ENCODE results near the gene CDSN.

DNA sequence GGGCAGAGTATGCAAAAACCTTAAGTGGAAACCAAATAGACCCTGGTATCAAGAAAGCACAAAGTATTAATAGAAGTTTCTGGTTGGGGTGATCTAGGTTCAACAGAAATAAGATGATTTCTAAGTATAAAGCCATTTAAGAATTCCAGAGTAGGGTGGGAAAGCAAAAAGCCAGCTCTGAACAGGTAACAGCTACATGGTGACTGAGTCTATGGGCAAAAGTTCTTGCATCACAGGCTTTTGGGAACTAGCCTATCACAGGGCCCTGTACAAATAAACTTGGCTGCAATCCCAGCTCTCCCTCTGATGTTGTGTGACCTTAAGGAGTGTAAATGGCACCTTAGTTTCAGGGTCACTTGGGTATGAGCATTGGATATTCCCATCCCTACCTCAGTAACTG is 43.7 kb upstream of the CDSN start:
- no peak for TF ChIP-seq ZFP36 (IDR thresholded peaks at IDR 0.05; ENCODE audit: borderline replicate concordance, partially characterized antibody)
- TF ChIP-seq CHD2 (IDR thresholded peaks at IDR 0.05; ENCODE audit: low read length, partially characterized antibody): no peak
- TF ChIP-seq, protein P1, sequence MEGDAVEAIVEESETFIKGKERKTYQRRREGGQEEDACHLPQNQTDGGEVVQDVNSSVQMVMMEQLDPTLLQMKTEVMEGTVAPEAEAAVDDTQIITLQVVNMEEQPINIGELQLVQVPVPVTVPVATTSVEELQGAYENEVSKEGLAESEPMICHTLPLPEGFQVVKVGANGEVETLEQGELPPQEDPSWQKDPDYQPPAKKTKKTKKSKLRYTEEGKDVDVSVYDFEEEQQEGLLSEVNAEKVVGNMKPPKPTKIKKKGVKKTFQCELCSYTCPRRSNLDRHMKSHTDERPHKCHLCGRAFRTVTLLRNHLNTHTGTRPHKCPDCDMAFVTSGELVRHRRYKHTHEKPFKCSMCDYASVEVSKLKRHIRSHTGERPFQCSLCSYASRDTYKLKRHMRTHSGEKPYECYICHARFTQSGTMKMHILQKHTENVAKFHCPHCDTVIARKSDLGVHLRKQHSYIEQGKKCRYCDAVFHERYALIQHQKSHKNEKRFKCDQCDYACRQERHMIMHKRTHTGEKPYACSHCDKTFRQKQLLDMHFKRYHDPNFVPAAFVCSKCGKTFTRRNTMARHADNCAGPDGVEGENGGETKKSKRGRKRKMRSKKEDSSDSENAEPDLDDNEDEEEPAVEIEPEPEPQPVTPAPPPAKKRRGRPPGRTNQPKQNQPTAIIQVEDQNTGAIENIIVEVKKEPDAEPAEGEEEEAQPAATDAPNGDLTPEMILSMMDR (IDR thresholded peaks at IDR 0.05): no peak
- TF ChIP-seq FOSL2 (IDR thresholded peaks at IDR 0.05): no peak
- no peak for TF ChIP-seq FOSL2 (CRISPR knock-in tag; IDR thresholded peaks at IDR 0.05)
- no peak for TF ChIP-seq BHLHE40 (IDR thresholded peaks at IDR 0.05; ENCODE audit: low read depth, low read length)
- TF ChIP-seq, protein P2, sequence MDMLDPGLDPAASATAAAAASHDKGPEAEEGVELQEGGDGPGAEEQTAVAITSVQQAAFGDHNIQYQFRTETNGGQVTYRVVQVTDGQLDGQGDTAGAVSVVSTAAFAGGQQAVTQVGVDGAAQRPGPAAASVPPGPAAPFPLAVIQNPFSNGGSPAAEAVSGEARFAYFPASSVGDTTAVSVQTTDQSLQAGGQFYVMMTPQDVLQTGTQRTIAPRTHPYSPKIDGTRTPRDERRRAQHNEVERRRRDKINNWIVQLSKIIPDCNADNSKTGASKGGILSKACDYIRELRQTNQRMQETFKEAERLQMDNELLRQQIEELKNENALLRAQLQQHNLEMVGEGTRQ (IDR thresholded peaks at IDR 0.05): no peak
- TF ChIP-seq, protein P3, sequence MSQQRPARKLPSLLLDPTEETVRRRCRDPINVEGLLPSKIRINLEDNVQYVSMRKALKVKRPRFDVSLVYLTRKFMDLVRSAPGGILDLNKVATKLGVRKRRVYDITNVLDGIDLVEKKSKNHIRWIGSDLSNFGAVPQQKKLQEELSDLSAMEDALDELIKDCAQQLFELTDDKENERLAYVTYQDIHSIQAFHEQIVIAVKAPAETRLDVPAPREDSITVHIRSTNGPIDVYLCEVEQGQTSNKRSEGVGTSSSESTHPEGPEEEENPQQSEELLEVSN (IDR thresholded peaks at IDR 0.05; ENCODE audit: borderline replicate concordance, low read depth): no peak
- TF ChIP-seq POLR2A (IDR thresholded peaks at IDR 0.05; ENCODE audit: low read length): no peak
- no peak for TF ChIP-seq NFE2L2 (conservative IDR thresholded peaks at IDR 0.05; ENCODE audit: low read length)
- no peak for TF ChIP-seq TP53 (CRISPR knock-in tag; IDR thresholded peaks at IDR 0.05)
- no peak for TF ChIP-seq KDM1A (IDR thresholded peaks at IDR 0.05; ENCODE audit: low read depth)
- no peak for TF ChIP-seq EP300 (IDR thresholded peaks at IDR 0.05)

All from A549 (cell line).